ENCODE data around the gene ACADS. TPM values are rescaled to one million over a fixed set of nuclear protein-coding genes. Genes with fewer than 3 reads are reported as not detected.

Gene ACADS
- total RNA-seq, 6 donors from 2014 or later, result 24.1 to 43.1 (median 32.9) TPM

DNA sequence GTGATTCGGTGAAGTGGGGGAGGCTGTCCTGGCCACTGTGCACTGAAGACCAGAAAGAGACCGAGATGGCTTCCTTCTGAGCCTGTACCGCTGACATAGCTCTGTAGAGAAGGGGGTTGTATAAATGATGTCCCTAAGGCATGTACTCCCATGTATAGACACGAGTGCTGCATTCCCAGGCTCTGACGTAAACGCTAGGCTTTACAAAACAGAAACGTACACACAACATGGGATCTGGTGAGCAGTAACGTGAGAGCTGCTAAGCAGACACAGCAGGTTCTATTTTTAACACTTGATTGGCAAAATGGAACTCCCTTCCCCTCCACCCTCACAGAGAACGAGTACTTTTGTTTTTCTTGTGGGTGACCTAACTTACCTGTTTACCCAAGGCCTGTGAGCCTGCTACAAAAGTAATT, 35.9 kb downstream of the ACADS start:
- H3K27ac ChIP-seq, result peak overlapping the region in 3 of 4 donors; percentile 47 to 48 (median 48)
- 59 to 63% methylated on average over 9 of the region's 9 CpGs for WGBS, 2 donors
- H3K4me1 ChIP-seq, result peaks cover 0 to 12% (median 4%) of the 10 kb centered on the region in 4 donors
- H3K9me3 ChIP-seq, result no peaks in the 10 kb centered on the region
- DNase-seq (peak in 1 of 2 donors; percentile 65), ATAC-seq (ENCODE audit: low FRiP score in 2 of 2) (peak; percentile 43 to 81)
- TF ChIP-seq POLR2AphosphoS5 (IDR thresholded peaks at IDR 0.05) (no peak), POLR2A (IDR thresholded peaks at IDR 0.05) (no peak), EP300 (IDR thresholded peaks at IDR 0.05) (no peak)
- TF ChIP-seq, protein P1, sequence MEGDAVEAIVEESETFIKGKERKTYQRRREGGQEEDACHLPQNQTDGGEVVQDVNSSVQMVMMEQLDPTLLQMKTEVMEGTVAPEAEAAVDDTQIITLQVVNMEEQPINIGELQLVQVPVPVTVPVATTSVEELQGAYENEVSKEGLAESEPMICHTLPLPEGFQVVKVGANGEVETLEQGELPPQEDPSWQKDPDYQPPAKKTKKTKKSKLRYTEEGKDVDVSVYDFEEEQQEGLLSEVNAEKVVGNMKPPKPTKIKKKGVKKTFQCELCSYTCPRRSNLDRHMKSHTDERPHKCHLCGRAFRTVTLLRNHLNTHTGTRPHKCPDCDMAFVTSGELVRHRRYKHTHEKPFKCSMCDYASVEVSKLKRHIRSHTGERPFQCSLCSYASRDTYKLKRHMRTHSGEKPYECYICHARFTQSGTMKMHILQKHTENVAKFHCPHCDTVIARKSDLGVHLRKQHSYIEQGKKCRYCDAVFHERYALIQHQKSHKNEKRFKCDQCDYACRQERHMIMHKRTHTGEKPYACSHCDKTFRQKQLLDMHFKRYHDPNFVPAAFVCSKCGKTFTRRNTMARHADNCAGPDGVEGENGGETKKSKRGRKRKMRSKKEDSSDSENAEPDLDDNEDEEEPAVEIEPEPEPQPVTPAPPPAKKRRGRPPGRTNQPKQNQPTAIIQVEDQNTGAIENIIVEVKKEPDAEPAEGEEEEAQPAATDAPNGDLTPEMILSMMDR (IDR thresholded peaks at IDR 0.05), result no peak
- H3K36me3 ChIP-seq, result peaks cover 15 to 58% (median 38%) of the 10 kb centered on the region in 4 donors
- no peak overlapping the region for H3K4me3 ChIP-seq
- H3K27me3 ChIP-seq, result no peaks in the 10 kb centered on the region

DNA sequence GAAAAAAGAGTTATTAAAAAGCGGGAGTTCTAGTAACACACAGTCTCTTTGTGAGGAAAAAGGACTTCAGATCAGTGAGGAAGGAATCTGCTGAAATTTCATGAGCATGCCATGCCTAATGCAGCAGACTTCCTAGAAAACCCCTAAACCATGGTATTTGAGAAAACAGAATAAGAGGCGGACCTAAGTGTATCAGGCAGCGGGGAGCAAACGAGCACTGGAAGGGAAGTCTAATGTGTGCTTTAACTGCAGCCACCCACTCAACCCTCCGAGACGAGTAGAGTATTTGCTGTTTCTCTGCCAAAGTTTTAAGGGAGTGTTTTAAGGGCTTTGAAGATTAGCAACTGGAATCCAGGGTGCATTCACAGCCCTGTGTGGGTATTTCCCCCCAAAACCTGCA, 36.5 kb downstream of the ACADS start:
- H3K4me1 ChIP-seq, result peaks cover 0 to 12% (median 6%) of the 10 kb centered on the region in 4 donors
- H3K9me3 ChIP-seq, result no peaks in the 10 kb centered on the region
- peak overlapping the region in 3 of 4 donors; percentile 47 to 48 (median 48) for H3K27ac ChIP-seq
- H3K27me3 ChIP-seq, result no peaks in the 10 kb centered on the region
- WGBS, 2 donors, result 71 to 80% methylated on average over 6 of the region's 6 CpGs
- TF ChIP-seq, protein P1 (IDR thresholded peaks at IDR 0.05), result no peak
- no peak for TF ChIP-seq EP300 (IDR thresholded peaks at IDR 0.05)
- DNase-seq, result peak in 1 of 2 donors; percentile 60
- peaks cover 18 to 64% (median 43%) of the 10 kb centered on the region in 4 donors for H3K36me3 ChIP-seq
- peak; percentile 38 to 66 for ATAC-seq (ENCODE audit: low FRiP score in 2 of 2)
- H3K4me3 ChIP-seq, result no peak overlapping the region

DNA sequence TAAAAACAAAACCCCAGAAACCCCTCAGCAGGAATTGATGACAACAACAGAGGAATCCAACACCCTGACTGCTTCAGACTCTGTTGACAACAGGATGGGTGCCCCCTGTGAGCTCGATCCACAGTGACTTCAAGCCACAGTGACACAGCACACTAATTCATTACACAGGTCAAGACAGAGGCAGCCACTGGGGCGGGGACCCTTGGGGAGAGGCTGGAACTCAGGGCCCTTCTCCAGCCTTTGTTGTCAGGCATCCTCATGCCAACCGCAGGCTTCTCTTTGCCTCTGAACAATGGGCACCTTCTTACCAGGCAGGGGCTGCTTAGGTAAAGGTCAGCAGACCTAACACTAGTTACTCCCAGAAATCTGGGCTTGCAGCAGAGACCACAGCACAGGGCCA, 37.6 kb downstream of the ACADS start:
- ATAC-seq (ENCODE audit: low FRiP score in 2 of 2), result no peak
- DNase-seq, result no peak
- TF ChIP-seq, protein P1 (IDR thresholded peaks at IDR 0.05), result no peak
- TF ChIP-seq POLR2A (IDR thresholded peaks at IDR 0.05) (no peak), EP300 (IDR thresholded peaks at IDR 0.05) (no peak), POLR2AphosphoS5 (IDR thresholded peaks at IDR 0.05) (no peak)
- Histone ChIP-seq H3K4me1 (peaks cover 0 to 12% (median 12%) of the 10 kb centered on the region in 4 donors), H3K4me3 (no peak overlapping the region), H3K9me3 (no peaks in the 10 kb centered on the region), H3K27me3 (no peaks in the 10 kb centered on the region), H3K27ac (no peak overlapping the region), H3K36me3 (peaks cover 18 to 74% (median 54%) of the 10 kb centered on the region in 4 donors)
- 67 to 82% methylated on average over 3 of the region's 3 CpGs for WGBS, 2 donors

DNA sequence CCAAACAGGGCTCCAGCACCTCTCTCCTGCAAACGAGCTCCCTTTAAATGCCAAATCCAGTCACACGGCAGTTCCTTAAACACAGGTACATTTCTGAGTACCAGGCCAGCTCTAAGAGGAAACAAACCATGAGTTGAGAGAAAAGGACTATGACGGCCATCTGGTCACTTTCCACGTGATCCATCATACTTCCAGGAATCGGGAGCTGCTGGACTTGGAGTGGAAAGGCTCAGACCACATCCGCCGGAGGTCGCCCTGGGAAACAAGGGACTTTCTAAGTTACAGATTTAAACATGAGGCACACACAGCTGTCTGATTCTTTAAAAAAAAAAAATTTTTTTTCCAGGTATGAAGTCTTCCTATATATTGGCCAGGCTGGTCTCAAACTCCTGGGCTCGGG, 39.2 kb downstream of the ACADS start:
- H3K36me3 ChIP-seq, result peaks cover 18 to 85% (median 63%) of the 10 kb centered on the region in 4 donors
- WGBS, 2 donors, result 86 to 88% methylated on average over 9 of the region's 9 CpGs
- no peak overlapping the region for H3K4me3 ChIP-seq
- TF ChIP-seq EP300 (IDR thresholded peaks at IDR 0.05) (no peak), POLR2AphosphoS5 (IDR thresholded peaks at IDR 0.05) (no peak), POLR2A (IDR thresholded peaks at IDR 0.05) (no peak)
- TF ChIP-seq, protein P1 (IDR thresholded peaks at IDR 0.05), result no peak
- H3K27me3 ChIP-seq, result no peaks in the 10 kb centered on the region
- no peaks in the 10 kb centered on the region for H3K9me3 ChIP-seq
- H3K4me1 ChIP-seq, result peaks cover 0 to 14% (median 12%) of the 10 kb centered on the region in 4 donors
- DNase-seq (no peak), ATAC-seq (ENCODE audit: low FRiP score in 2 of 2) (no peak)
- H3K27ac ChIP-seq, result no peak overlapping the region

DNA sequence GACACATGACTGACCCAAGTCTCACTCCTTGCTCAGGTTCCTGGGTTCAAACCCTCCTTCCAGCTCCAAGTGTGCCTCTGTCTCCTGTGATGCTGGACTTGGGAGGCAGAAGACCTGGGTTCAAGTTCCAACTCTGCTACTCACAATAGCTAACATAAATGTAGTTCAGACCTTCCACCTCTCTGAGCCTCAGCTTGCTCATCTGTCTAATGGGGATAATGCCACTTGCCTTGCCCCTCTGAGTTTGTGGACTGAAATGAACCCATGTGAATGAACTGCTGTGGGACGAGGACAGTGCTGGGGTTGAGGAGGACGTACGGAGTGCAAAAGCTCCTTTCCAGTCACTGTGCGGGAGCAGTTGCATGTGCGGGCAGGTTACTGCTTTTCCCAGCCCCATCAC, 40.9 kb downstream of the ACADS start:
- 76 to 94% methylated on average over 4 to 5 of the region's 5 CpGs for WGBS, 2 donors
- Histone ChIP-seq H3K27ac (no peak overlapping the region), H3K36me3 (peaks cover 18 to 74% (median 57%) of the 10 kb centered on the region in 4 donors)

More for the DNA sequence above, 40.9 kb downstream of the ACADS start:
- TF ChIP-seq, protein P1 (IDR thresholded peaks at IDR 0.05), result no peak
- TF ChIP-seq POLR2AphosphoS5 (IDR thresholded peaks at IDR 0.05) (no peak), EP300 (IDR thresholded peaks at IDR 0.05) (no peak), POLR2A (IDR thresholded peaks at IDR 0.05) (no peak)
- peaks cover 0 to 14% (median 4%) of the 10 kb centered on the region in 4 donors for H3K4me1 ChIP-seq
- no peak for ATAC-seq (ENCODE audit: low FRiP score in 2 of 2)
- no peaks in the 10 kb centered on the region for H3K27me3 ChIP-seq
- H3K4me3 ChIP-seq, result no peak overlapping the region
- DNase-seq, result no peak
- H3K9me3 ChIP-seq, result no peaks in the 10 kb centered on the region

All from upper lobe of left lung (tissue), 6 donors.